Measurements from ENCODE around the gene UGT2B15. TPM values are rescaled to one million over a fixed set of nuclear protein-coding genes. Genes with fewer than 3 reads are reported as not detected.

UGT2B15 gene
- total and polyA plus RNA-seq, 10 of the 15 experiments (the other 5 are each of a cell fraction or from before 2014, with no cell fraction given) = not detected

DNA sequence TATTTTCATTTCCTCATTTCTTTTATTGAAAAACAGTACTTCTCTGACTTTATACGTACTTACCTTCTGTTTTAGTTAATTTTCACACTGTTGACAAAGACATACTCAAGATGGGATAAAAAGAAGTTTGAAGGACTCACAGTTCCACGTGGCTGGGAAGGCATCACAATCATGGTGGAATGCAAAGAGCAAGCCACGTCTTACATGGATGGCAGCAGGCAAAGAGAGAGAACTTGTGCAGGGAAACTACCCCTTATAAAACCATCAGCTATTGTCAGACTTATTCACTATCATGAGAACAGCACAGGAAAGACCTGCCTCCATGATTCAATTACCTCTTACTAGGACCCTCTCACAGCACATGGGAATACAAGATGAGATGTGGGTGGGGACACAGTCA, 20.7 kb upstream of the UGT2B15 start:
- TF ChIP-seq MEF2A (IDR thresholded peaks at IDR 0.05; ENCODE audit: insufficient read depth, low read depth, low read length) (no peak), POLR2AphosphoS2 (IDR thresholded peaks at IDR 0.05; ENCODE audit: low read depth, low read length) (no peak), HDAC6 (IDR thresholded peaks at IDR 0.05; ENCODE audit: unreplicated experiment) (no peak), KDM1A (IDR thresholded peaks at IDR 0.05; ENCODE audit: borderline replicate concordance) (no peak), TBL1XR1 (IDR thresholded peaks at IDR 0.05; ENCODE audit: low read depth, low read length) (no peak), CREB1 (IDR thresholded peaks at IDR 0.05; ENCODE audit: low read depth) (no peak), PAX5 (IDR thresholded peaks at IDR 0.05; ENCODE audit: borderline replicate concordance, low read depth, low read length) (no peak), GATAD2B (conservative IDR thresholded peaks at IDR 0.05; ENCODE audit: low read depth) (no peak), ZNF622 (IDR thresholded peaks at IDR 0.05) (no peak), WRNIP1 (IDR thresholded peaks at IDR 0.05; ENCODE audit: borderline replicate concordance, low read depth, low read length) (no peak), KAT2A (conservative IDR thresholded peaks at IDR 0.05; ENCODE audit: control insufficient read depth, low read depth, low read length) (no peak), STAT3 (IDR thresholded peaks at IDR 0.05; ENCODE audit: low read depth, low read length) (no peak), IRF4 (IDR thresholded peaks at IDR 0.05; ENCODE audit: low read depth, low read length) (no peak), NFXL1 (IDR thresholded peaks at IDR 0.05; ENCODE audit: borderline replicate concordance) (no peak)
- TF ChIP-seq, protein P1, sequence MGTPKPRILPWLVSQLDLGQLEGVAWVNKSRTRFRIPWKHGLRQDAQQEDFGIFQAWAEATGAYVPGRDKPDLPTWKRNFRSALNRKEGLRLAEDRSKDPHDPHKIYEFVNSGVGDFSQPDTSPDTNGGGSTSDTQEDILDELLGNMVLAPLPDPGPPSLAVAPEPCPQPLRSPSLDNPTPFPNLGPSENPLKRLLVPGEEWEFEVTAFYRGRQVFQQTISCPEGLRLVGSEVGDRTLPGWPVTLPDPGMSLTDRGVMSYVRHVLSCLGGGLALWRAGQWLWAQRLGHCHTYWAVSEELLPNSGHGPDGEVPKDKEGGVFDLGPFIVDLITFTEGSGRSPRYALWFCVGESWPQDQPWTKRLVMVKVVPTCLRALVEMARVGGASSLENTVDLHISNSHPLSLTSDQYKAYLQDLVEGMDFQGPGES (IDR thresholded peaks at IDR 0.05) = no peak
- TF ChIP-seq, protein P2, sequence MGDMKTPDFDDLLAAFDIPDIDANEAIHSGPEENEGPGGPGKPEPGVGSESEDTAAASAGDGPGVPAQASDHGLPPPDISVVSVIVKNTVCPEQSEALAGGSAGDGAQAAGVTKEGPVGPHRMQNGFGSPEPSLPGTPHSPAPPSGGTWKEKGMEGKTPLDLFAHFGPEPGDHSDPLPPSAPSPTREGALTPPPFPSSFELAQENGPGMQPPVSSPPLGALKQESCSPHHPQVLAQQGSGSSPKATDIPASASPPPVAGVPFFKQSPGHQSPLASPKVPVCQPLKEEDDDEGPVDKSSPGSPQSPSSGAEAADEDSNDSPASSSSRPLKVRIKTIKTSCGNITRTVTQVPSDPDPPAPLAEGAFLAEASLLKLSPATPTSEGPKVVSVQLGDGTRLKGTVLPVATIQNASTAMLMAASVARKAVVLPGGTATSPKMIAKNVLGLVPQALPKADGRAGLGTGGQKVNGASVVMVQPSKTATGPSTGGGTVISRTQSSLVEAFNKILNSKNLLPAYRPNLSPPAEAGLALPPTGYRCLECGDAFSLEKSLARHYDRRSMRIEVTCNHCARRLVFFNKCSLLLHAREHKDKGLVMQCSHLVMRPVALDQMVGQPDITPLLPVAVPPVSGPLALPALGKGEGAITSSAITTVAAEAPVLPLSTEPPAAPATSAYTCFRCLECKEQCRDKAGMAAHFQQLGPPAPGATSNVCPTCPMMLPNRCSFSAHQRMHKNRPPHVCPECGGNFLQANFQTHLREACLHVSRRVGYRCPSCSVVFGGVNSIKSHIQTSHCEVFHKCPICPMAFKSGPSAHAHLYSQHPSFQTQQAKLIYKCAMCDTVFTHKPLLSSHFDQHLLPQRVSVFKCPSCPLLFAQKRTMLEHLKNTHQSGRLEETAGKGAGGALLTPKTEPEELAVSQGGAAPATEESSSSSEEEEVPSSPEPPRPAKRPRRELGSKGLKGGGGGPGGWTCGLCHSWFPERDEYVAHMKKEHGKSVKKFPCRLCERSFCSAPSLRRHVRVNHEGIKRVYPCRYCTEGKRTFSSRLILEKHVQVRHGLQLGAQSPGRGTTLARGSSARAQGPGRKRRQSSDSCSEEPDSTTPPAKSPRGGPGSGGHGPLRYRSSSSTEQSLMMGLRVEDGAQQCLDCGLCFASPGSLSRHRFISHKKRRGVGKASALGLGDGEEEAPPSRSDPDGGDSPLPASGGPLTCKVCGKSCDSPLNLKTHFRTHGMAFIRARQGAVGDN (IDR thresholded peaks at IDR 0.05) = no peak
- TF ChIP-seq, protein P3, sequence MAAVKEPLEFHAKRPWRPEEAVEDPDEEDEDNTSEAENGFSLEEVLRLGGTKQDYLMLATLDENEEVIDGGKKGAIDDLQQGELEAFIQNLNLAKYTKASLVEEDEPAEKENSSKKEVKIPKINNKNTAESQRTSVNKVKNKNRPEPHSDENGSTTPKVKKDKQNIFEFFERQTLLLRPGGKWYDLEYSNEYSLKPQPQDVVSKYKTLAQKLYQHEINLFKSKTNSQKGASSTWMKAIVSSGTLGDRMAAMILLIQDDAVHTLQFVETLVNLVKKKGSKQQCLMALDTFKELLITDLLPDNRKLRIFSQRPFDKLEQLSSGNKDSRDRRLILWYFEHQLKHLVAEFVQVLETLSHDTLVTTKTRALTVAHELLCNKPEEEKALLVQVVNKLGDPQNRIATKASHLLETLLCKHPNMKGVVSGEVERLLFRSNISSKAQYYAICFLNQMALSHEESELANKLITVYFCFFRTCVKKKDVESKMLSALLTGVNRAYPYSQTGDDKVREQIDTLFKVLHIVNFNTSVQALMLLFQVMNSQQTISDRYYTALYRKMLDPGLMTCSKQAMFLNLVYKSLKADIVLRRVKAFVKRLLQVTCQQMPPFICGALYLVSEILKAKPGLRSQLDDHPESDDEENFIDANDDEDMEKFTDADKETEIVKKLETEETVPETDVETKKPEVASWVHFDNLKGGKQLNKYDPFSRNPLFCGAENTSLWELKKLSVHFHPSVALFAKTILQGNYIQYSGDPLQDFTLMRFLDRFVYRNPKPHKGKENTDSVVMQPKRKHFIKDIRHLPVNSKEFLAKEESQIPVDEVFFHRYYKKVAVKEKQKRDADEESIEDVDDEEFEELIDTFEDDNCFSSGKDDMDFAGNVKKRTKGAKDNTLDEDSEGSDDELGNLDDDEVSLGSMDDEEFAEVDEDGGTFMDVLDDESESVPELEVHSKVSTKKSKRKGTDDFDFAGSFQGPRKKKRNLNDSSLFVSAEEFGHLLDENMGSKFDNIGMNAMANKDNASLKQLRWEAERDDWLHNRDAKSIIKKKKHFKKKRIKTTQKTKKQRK (IDR thresholded peaks at IDR 0.05; ENCODE audit: low read depth, low read length) = no peak
- FAIRE-seq (no peak), DNase-seq (ENCODE audit: low read depth, low spot score) (no peak), ATAC-seq (no peak)
- Histone ChIP-seq H3K4me3 (no peak overlapping the region), H3K9ac (ENCODE audit: control insufficient read depth, insufficient read depth, low read length) (no peak overlapping the region), H3K79me2 (ENCODE audit: control insufficient read depth, insufficient read depth, low read length) (no peaks in the 10 kb centered on the region), H3K27me3 (replicated peaks in 1 of 2; ENCODE audit: control insufficient read depth in 2 of 2, insufficient read depth in 2 of 2, low read length in 1 of 2) (no peaks in the 10 kb centered on the region), H3K27ac (ENCODE audit: control insufficient read depth, insufficient read depth) (no peak overlapping the region), H3K9me3 (replicated peaks; ENCODE audit: control insufficient read depth, insufficient read depth, low read length) (no peaks in the 10 kb centered on the region), H3K36me3 (ENCODE audit: control insufficient read depth in 2 of 2, insufficient read depth in 2 of 2, low read length in 1 of 2) (no peaks in the 10 kb centered on the region), H3K4me2 (ENCODE audit: control insufficient read depth, insufficient read depth) (no peak overlapping the region), H4K20me1 (ENCODE audit: control insufficient read depth, insufficient read depth) (no peaks in the 10 kb centered on the region), H2AFZ (ENCODE audit: control insufficient read depth, low read depth, low read length) (no peak overlapping the region), H3K4me1 (ENCODE audit: control insufficient read depth, insufficient read depth, low read length) (no peaks in the 10 kb centered on the region)
- BruUV-seq (replicated peaks) = no TSS peak
- 3% methylated on average over 3 of the region's 3 CpGs for WGBS (ENCODE audit: insufficient coverage, insufficient replicate concordance, low lambda C conversion rate, missing lambda C conversion rate)
- POLR2A ChIA-PET = no interaction called here
- intact Hi-C loops (cut with micrococcal nuclease; ENCODE audit: unreplicated experiment) = no loop called here
- in situ Hi-C loops (cut with MboI) = loop anchor here (25.0 kb wide), 1 partner anchor 104 kb away; the partner anchor contains the start of gene UGT2B17
- SMC1A ChIA-PET (ENCODE audit: uncharacterized antibody, unreplicated experiment) = no interaction called here
- CTCF ChIA-PET = no interaction called here
- RAD21 ChIA-PET (ENCODE audit: unreplicated experiment) = no interaction called here
